EL (cell line): Measurements from ENCODE around the gene KRTAP5-3.

ENCODE experiments used
- DNase-seq: peaks from one replicate; pipeline ENCODE4 v3.0.0-alpha.2; 2016

KRTAP5-3 gene

DNA sequence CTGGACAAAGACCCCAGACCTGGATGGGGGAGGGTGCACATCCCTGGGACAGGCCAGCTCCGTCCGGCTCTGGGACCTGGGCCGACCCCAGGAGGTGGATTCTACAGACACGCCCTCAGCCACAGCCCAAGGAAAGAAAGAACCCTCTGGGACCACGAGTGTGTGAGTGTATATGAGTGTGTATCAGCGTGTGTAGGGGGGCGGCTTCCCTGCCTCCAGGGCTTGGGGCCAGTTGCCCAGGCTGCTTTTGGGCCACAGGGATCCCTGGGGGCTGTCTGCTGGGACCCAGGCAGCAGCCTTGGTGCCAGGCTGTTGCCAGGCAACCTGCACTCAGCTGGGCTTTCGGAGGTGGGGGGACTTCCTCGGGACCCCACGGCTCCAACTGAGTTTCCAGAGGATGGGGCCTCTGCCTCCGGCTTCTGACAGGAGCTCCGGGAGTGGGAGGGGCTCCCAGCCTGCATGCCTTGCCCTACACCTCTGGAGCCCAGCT is 45.1 kb downstream of the KRTAP5-3 start:
- DNase-seq: no peak

DNA sequence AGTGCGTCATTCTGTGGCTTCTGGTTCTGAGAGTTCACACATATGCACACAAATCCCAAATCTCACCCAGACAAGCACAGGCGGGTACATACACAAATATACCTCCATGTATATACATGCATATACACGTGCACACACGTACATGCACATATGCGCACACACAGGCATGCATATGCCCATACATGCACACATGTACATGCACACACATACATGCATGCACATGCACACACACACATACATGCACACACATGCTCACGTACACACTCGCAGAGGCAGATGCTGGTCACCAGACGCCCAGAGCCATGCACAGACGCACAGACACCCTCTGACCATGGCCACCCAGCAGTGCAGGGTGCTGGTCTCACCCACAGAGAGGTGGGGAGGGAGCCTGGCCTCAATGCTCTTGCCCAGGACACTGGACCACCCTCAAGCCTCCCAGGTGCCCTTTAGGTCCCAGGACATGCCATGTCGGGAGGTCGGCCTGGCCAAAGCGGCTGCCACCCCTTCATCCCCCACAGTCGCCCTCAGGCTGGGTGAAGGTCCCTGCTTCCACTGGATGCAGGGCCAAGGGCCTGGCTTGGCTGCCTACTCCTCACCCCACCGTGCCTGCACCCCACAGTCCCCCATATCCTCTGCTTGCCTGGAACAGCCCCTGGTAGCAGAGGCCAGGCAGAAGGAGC is 45.7 kb downstream of the KRTAP5-3 start:
- no peak for DNase-seq

DNA sequence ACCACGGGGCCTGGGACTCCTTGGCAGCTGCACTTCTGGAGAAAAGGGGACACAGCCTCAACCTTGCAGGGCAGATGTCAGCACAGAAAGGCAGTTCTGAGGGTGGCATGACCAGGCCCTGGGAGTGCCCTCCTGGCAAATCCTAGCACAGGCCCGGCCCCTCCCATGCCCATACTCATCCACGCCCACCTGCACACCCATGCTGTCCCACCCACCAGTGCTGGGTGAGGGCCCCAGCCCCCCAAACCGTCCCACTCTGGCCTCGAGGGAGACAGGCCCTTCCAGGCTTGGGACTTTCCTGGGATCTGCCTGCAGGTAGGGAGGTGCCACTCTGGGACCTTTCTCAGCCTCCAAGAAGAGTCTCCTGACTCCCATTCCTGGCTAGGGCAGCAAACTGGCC is 46.3 kb downstream of the KRTAP5-3 start:
- no peak for DNase-seq

DNA sequence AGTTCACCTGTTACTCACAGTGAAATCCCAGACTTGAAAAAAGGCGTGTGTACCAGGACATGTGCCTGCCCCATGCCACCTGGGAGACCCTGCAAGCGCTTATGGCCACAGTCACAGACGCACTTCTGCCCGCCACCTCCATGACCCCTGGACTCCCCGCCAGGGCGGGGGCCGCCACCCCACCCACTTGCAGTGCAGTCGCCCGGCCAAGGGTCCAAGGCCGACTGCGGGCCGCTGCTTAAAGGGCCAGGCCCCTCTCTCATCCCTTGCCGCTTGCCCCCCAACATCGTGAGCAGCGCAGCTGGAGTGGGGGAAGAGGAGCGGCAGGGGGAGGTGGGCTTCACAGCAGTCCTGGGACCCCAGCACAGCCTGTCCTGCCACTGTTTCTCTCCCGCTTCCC is 47.0 kb downstream of the KRTAP5-3 start:
- DNase-seq: no peak

DNA sequence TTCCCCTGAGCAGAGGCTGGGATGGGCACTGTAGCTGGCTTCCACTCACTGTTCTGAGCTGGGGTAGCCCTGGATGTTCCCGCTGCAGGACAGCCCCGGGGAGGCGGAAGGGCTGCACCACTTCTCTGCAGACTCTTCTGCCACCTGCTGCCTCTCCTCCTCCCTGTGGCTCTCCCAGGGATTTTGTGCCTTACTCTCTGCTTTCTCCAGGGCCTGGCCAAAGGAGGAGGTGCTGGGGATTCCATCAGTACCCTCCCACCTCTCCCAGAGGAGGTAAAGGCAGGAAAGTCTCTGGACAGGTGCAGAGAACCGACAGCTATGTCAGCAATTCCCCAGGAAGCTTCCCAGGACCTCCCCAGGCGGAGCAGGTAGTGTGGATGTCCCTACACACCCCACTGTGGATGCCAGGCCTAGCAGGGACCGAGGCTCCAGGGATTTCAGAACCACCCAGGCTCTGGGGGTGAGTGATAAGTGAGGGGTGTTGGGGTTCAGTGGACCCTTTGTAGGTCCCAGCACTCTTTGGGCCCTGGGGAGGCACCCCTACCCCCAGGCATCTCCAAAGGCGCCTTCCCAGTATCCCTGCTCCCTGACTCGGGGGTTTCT is 47.5 kb downstream of the KRTAP5-3 start:
- no peak for DNase-seq

DNA sequence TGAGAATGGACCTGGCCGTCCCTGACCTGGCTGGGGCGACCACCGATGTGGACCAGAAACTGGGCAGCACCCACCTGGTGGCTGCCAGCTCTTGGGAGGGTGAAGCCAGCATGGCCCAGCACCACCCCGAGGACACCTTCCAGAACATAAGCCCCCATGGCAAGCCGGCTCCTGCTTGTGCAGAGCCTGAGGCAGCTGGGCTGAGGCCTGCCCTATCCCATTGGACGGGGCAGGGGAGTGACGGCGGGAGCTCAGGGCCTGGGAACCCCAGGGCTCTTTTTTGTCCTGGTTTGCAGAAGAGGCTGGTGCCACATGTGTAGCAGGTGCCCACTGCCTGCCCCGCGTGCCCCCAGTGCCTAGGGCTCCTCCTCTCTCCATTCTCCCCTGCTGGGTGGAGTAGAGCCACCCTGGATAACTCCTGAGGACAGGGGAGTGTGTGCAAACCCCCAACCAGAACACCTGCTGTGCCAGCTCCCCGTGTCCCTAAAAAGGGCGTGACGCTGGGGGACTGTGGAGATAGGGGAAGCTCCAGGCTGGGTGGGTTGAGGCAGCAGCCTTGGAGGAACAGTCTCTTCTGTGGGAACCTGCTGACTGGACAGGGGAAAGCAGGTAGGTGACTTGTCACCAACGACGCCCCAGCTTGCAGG is 48.1 kb downstream of the KRTAP5-3 start:
- no peak for DNase-seq

DNA sequence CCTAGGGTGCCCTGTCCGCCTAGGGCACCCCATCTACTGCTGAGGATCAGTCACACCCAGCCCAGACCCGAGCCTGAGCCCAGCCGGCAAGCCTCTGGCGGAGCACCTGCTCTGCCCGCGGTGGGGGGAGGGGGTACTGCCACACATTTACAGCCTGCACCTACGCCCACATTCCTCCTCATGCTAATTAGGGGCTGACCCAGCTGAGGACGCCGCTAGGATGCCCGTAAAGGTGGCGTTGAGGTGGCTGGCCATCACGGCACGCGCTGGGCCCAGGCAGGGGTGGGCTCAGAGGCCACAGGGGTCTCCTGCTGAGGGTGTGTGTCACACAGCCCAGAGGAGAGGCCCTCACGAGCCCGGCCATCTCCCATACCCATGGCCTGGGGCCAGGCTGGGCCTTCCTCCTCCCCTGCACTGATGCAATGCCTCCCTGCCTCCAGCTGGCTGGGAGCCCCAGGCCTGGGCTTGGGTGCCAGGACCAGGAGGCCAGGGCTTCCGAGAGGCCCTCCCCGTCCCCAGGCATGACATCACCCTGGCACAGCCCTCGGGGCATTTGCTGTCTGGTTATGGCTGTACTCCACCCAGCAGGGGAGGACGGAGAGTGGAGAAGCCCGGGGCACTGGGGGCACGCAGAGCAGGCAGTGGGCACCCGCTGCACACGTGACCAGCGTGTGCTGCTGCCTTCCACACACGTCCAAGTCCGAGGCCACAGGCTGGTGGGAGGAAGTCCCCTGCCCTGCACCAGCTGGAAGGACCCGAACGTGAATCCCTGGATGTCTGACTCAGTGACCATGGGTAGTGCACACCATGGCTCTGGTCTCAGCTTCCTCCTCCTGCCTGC is 48.9 kb downstream of the KRTAP5-3 start:
- DNase-seq: peak; percentile 96

DNA sequence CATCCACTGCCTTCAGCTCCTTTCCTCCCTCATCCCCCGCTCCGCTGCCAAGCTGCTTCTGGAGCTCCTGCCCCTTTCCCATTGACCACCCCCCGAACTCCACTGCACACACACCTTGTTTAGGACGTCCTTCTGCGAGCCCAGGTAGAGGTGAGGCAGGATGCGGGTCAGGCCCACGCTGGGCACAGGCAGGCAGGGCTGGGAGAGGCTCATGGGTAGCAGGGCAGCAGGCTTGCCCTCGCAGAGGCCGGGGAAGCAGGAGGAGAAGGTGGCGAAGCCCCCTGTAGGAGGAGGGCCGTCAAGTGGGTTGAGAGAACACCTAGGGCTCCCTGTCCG is 49.5 kb downstream of the KRTAP5-3 start:
- DNase-seq: no peak

DNA sequence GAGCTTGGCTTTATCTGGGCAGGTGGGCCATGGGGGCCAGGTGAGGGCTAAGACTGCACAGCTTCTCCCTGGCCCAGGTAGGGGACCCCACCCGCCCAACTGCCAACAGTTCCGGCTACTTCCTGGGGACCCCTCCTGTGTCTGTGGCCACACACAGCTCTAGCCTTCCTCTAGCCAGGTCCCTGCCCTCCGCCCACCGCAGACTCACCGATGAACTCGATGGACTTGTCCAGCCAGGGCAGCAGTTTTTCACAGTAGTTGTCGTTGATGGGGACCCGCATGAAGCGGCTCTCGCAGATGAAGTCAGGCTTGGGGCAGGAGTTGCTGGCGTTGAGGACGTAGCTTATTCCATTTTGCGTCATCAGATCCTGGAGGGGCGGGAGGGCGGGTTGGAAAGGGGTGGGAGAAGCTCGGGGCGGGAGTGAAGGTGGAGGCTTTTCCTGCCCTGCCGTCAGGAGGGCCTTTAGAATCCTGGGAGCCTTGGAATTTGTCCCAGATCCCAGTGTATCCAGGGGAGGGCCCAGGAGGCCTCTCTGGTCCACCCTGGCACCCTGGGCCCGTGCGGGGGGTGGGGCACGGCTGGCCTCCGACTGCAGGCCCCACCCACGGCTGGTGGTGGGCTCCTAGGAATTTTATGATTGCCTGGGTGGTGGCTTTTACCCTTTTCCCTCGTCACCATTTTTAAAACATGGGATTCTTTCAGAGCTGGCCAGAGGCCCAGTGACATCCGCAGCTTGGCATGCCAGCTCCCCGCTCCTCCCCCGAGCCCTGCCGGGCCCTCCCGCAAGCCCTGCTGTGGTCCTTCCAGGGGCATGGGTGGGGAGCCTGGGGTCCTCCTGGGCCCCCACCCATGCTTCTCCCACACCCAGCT is 50.1 kb downstream of the KRTAP5-3 start:
- peak; percentile 93 for DNase-seq
